H1 (cell line): ENCODE data around the gene PAOX. TPM values are rescaled to one million over a fixed set of nuclear protein-coding genes. Genes with fewer than 3 reads are reported as not detected.

Source experiments
- CEBPB ChIP-seq: IDR thresholded peaks from 2 replicates; pipeline ENCODE4 v1.6.1; 2012; ENCODE audit warnings: low read depth, low read length
- JUND ChIP-seq: IDR thresholded peaks from 2 replicates; pipeline ENCODE4 v1.6.1; 2011; ENCODE audit warnings: mild to moderate bottlenecking, improper control_type of control experiment, low read length
- POLR2AphosphoS5 ChIP-seq: IDR thresholded peaks from 2 replicates; pipeline ENCODE4 v1.6.1; 2011; ENCODE audit warnings: low read depth, low read length
- RBBP5 ChIP-seq: IDR thresholded peaks from 2 replicates; pipeline ENCODE4 v1.7.1; 2012; ENCODE audit warnings: low read depth, mild to moderate bottlenecking, inconsistent platforms, low read length, moderate library complexity, borderline replicate concordance
- RNF2 ChIP-seq: fragments of 200-900, 300-1000 bp; sonication (generic); IDR thresholded peaks from 2 replicates; pipeline ENCODE4 v1.7.1; 2016; ENCODE audit warnings: borderline replicate concordance, low read depth, mild to moderate bottlenecking, antibody characterized with exemption, low read length; ENCODE audit not compliant: poor library complexity, severe bottlenecking; ENCODE audit errors: missing control alignments
- SP1 ChIP-seq: IDR thresholded peaks from 2 replicates; pipeline ENCODE4 v1.6.1; 2011; ENCODE audit warnings: low read depth, low read length
- polyA plus RNA-seq, 7 experiments: library from polyadenylated mRNA; depleted of rRNA in 3 of 7; stranded (reverse) in 5 of 7; unstranded in 2 of 7; fragments of >200 nt in 5 of 7; fragments of 200-250 nt in 2 of 7; gene quantifications; 1 replicate in 5 of 7; 2 replicates in 1 of 7; 4 replicates in 1 of 7; pipeline versions ENCODE4 v1.2.1 to v1.2.3, GENCODE V29; 2011 to 2013; ENCODE audit warnings: missing spikeins in 2 of 7, mixed read lengths in 2 of 7
- total RNA-seq: library from RNA; stranded (reverse); fragmentation: NEBNext Ultra II Directional; extraction: Animal tissue kit (Norgen Biotek cat#: 25700); gene quantifications from 2 replicates; pipeline ENCODE4 v1.2.1, GENCODE V29; 2021
- TF ChIP-seq, protein P1 (sequence below): IDR thresholded peaks from 2 replicates; pipeline ENCODE4 v1.6.1; 2012; ENCODE audit warnings: inconsistent platforms

The PAOX gene
- total and polyA plus RNA-seq, 2 of the 8 experiments (the other 6 are each of a cell fraction or from before 2014, with no cell fraction given): 3.7 to 4.3 TPM

DNA sequence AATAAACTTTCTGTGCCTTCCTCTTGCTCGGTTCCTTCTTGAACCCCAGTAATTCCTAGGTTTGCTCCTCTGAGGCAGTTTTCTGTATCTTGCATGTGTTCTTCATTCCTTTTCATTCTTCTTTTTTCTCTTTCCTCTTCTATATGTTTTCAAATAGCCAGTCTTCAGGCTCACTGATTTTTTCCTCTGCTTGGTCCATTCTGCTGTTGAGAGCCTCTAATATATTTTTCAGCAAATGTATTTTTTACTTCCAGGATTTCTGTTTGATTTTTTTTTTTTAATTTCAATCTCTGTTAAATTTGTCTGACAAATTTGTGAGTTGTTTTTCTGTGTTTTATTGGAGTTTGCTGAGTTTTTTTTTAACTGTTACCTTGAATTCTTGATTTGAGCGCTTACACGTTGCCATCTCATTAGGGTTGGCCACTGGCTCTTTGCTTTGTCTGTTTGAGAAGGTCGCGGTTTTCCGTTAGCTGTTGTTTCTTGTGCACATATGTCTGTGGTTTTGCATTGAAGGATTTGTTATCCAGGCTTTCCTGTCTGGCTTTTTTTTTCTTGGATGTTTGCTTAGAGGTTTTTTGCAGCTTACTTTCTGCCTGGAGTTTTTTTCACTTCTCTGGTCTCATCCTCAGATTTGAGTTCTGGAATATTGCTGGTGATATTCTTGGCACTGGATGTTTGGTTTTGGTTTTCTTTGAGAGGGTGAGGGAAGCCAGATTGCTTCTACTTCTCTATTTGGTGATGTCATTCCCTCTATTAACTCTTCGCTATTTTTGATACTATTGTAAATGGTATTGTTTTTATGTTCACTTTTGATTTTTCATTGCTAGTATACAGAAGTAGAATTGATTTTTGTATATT, 32.7 kb downstream of the PAOX start (continued):
- TF ChIP-seq RNF2 (no peak), JUND (no peak), RBBP5 (no peak), POLR2AphosphoS5 (no peak), SP1 (no peak), CEBPB (no peak)
- TF ChIP-seq, protein P1, sequence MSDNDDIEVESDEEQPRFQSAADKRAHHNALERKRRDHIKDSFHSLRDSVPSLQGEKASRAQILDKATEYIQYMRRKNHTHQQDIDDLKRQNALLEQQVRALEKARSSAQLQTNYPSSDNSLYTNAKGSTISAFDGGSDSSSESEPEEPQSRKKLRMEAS: no peak
- TF ChIP-seq, all 59 proteins: peak for 0
